OCI-LY1 (cell line): Measurements from ENCODE around the gene ANKRD45.
"Not testable (repeated sequence)": the region's sequence is repeated elsewhere in the genome, so short reads cannot be mapped to it uniquely, and the experiment has no call there.

Source experiments
- H2AFZ ChIP-seq: fragments of 200-600 bp; sonication (generic), shearing (Covaris generic); 2 replicates; pipeline ENCODE4 v1.6.0; 2014; ENCODE audit warnings: antibody characterized with exemption, mild to moderate bottlenecking, low read length
- H3F3A ChIP-seq: fragments of 200-600 bp; sonication (generic), shearing (Covaris generic); 2 replicates; pipeline ENCODE4 v1.6.0; 2014; ENCODE audit warnings: mild to moderate bottlenecking, antibody characterized with exemption, low read length, moderate library complexity; ENCODE audit not compliant: insufficient read depth
- H3K27ac ChIP-seq: fragments of 200-600 bp; sonication (generic); 2 replicates; pipeline ENCODE4 v1.5.1; 2014; ENCODE audit warnings: low read length, mixed run types, mild to moderate bottlenecking, low read depth; ENCODE audit not compliant: poor library complexity, severe bottlenecking
- H3K27me3 ChIP-seq: fragments of 200-600 bp; sonication (generic); 2 replicates; pipeline ENCODE4 v1.6.0; 2014; ENCODE audit warnings: antibody characterized with exemption, mild to moderate bottlenecking, low read length, moderate library complexity; ENCODE audit not compliant: insufficient read depth
- H3K36me3 ChIP-seq: fragments of 200-600 bp; sonication (generic); 2 replicates; pipeline ENCODE4 v1.6.1; 2014; ENCODE audit warnings: mild to moderate bottlenecking, antibody characterized with exemption, low read length, moderate library complexity, mixed read lengths; ENCODE audit not compliant: insufficient read depth
- H3K4me1 ChIP-seq: fragments of 200-600 bp; sonication (generic); 2 replicates; pipeline ENCODE4 v1.5.1; 2014; ENCODE audit warnings: mild to moderate bottlenecking, low read length, moderate library complexity; ENCODE audit not compliant: insufficient read depth, severe bottlenecking
- H3K4me2 ChIP-seq: fragments of 200-600 bp; sonication (generic), shearing (Covaris generic); 2 replicates; pipeline ENCODE4 v1.6.1; 2014; ENCODE audit warnings: low read length
- H3K4me3 ChIP-seq: fragments of 200-600 bp; sonication (generic); 2 replicates; pipeline ENCODE4 v1.5.1; 2014; ENCODE audit warnings: low read length, low read depth, mild to moderate bottlenecking, mixed read lengths; ENCODE audit not compliant: poor library complexity, severe bottlenecking
- H3K79me2 ChIP-seq: fragments of 200-600 bp; shearing (Covaris generic); 2 replicates; pipeline ENCODE4 v1.6.1; 2016; ENCODE audit warnings: mixed run types, low read length, mixed read lengths; ENCODE audit not compliant: insufficient read depth
- H3K9ac ChIP-seq: fragments of 200-600 bp; sonication (generic), shearing (Covaris generic); 2 replicates; pipeline ENCODE4 v1.6.1; 2014; ENCODE audit warnings: mild to moderate bottlenecking, low read length, mixed read lengths
- H3K9me2 ChIP-seq: fragments of 200-600 bp; sonication (generic), shearing (Covaris generic); 2 replicates; pipeline ENCODE4 v1.6.1; 2014; ENCODE audit warnings: low read depth, mild to moderate bottlenecking, low read length, mixed read lengths
- H3K9me3 ChIP-seq: fragments of 200-600 bp; shearing (Covaris generic); 2 replicates; pipeline ENCODE4 v1.6.1; 2014; ENCODE audit warnings: low read length, mixed read lengths
- H4K20me1 ChIP-seq: fragments of 200-600 bp; sonication (generic), shearing (Covaris generic); 2 replicates; pipeline ENCODE4 v1.6.0; 2016; ENCODE audit warnings: mild to moderate bottlenecking, low read length; ENCODE audit not compliant: insufficient read depth
- EZH2 ChIP-seq: fragments of 200-600 bp; sonication (generic), shearing (Covaris generic); IDR thresholded peaks from 2 replicates; pipeline ENCODE4 v1.8.0; 2017; ENCODE audit warnings: borderline replicate concordance, mixed run types, mild to moderate bottlenecking, antibody characterized with exemption, low read length, moderate library complexity, mixed read lengths
- TF ChIP-seq, protein P1 (sequence below): fragments of 200-600 bp; sonication (generic), shearing (Covaris generic); IDR thresholded peaks from 2 replicates; pipeline ENCODE4 v1.5.1; 2017; ENCODE audit warnings: mild to moderate bottlenecking, antibody characterized with exemption, low read length, moderate library complexity, mixed read lengths

Gene ANKRD45

DNA sequence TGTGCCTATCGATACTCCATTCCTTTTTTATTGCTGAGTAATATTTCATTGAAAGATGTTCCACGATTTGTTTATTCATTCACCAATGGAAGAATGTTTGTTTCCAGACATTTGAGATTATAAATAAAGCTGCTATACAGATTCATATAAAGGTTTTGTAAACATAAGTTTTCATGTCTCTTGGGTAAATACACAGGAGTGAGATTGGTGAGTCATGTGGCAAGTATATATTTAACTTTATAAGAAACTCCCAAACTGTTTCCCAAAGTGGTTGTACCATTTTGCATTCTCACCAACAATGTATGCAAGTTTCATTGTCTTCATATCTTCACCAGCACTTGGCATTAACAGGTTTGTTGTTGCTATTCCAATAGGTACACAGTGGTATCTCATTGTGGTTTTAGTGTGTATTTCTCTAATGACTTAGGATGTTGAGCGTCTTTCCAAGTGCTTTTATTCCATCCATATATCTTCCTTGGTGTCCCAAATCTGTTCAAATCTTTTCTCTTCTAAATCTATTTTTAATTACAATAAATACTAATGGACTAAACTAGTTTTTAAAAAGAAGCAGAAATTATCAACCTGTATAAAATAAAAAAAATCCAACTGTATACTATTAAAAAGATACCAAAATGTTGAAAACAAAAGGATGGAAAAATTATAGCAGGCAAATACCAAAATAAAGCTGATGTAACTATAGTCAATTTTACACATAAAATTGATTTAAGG is 73.4 kb downstream of the ANKRD45 start:
- no peaks in the 10 kb centered on the region for H3K9me3 ChIP-seq
- H3K9me2 ChIP-seq = no peaks in the 10 kb centered on the region
- no peaks in the 10 kb centered on the region for H4K20me1 ChIP-seq
- H3K79me2 ChIP-seq = no peaks in the 10 kb centered on the region
- no peaks in the 10 kb centered on the region for H3K4me1 ChIP-seq
- TF ChIP-seq, protein P1, sequence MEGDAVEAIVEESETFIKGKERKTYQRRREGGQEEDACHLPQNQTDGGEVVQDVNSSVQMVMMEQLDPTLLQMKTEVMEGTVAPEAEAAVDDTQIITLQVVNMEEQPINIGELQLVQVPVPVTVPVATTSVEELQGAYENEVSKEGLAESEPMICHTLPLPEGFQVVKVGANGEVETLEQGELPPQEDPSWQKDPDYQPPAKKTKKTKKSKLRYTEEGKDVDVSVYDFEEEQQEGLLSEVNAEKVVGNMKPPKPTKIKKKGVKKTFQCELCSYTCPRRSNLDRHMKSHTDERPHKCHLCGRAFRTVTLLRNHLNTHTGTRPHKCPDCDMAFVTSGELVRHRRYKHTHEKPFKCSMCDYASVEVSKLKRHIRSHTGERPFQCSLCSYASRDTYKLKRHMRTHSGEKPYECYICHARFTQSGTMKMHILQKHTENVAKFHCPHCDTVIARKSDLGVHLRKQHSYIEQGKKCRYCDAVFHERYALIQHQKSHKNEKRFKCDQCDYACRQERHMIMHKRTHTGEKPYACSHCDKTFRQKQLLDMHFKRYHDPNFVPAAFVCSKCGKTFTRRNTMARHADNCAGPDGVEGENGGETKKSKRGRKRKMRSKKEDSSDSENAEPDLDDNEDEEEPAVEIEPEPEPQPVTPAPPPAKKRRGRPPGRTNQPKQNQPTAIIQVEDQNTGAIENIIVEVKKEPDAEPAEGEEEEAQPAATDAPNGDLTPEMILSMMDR = no peak
- TF ChIP-seq EZH2 = no peak
- no peaks in the 10 kb centered on the region for H3K36me3 ChIP-seq
- no peak overlapping the region for H3K9ac ChIP-seq
- no peaks in the 10 kb centered on the region for H3F3A ChIP-seq
- H3K27ac ChIP-seq = no peak overlapping the region
- no peak overlapping the region for H3K4me3 ChIP-seq
- no peak overlapping the region for H2AFZ ChIP-seq
- no peak overlapping the region for H3K4me2 ChIP-seq
- no peaks in the 10 kb centered on the region for H3K27me3 ChIP-seq

DNA sequence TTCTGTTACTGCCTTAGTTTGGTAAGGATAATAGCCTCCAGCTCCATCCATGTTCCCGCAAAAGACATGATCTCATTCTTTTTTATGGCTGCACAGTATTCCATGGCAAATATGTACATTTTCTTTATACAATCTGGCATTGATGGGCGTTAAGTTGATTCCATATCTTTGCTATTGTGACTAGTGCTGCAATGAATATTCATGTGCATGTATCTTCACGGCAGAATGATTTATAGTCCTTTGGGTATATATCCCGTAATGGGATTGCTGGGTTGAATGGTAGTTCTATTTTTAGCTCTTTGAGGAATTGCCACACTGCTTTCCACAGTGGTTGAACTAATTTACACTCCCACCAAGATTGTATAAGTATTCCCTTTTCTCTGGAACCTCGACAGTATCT is 78.5 kb downstream of the ANKRD45 start:
- not testable (repeated sequence) for H3K27ac ChIP-seq, H3K4me1 ChIP-seq, H2AFZ ChIP-seq, H3K4me3 ChIP-seq, H4K20me1 ChIP-seq, H3K36me3 ChIP-seq, H3K9me2 ChIP-seq, H3K79me2 ChIP-seq, H3F3A ChIP-seq, H3K9ac ChIP-seq, H3K27me3 ChIP-seq, H3K4me2 ChIP-seq, H3K9me3 ChIP-seq

DNA sequence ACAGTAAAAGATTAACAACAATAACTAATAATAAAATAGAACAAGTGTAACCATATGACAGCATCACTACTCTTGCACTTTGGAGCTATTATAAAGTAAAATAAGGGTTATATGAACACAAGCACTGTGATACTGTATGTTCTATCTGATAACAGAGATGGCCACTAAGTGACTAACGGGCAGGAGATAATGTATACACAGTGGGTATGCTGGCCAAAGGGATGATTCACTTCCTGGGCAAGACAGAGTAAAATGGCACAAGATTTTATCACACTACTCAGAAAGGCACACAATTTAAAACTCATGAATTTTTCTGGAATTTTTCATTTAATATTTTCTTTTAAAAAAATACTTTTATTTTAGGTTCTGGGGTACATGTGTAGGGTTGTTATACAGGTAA is 79.1 kb downstream of the ANKRD45 start:
- no peak overlapping the region for H3K9ac ChIP-seq
- H3K9me3 ChIP-seq = no peaks in the 10 kb centered on the region
- TF ChIP-seq, protein P1 = no peak
- TF ChIP-seq EZH2 = no peak
- H3K4me3 ChIP-seq = no peak overlapping the region
- no peak overlapping the region for H3K4me2 ChIP-seq
- no peak overlapping the region for H2AFZ ChIP-seq
- no peaks in the 10 kb centered on the region for H3F3A ChIP-seq
- no peaks in the 10 kb centered on the region for H3K4me1 ChIP-seq
- H3K36me3 ChIP-seq = no peaks in the 10 kb centered on the region
- H3K79me2 ChIP-seq = no peaks in the 10 kb centered on the region
- H3K27me3 ChIP-seq = no peaks in the 10 kb centered on the region
- no peak overlapping the region for H3K27ac ChIP-seq
- H3K9me2 ChIP-seq = no peaks in the 10 kb centered on the region
- H4K20me1 ChIP-seq = no peaks in the 10 kb centered on the region

DNA sequence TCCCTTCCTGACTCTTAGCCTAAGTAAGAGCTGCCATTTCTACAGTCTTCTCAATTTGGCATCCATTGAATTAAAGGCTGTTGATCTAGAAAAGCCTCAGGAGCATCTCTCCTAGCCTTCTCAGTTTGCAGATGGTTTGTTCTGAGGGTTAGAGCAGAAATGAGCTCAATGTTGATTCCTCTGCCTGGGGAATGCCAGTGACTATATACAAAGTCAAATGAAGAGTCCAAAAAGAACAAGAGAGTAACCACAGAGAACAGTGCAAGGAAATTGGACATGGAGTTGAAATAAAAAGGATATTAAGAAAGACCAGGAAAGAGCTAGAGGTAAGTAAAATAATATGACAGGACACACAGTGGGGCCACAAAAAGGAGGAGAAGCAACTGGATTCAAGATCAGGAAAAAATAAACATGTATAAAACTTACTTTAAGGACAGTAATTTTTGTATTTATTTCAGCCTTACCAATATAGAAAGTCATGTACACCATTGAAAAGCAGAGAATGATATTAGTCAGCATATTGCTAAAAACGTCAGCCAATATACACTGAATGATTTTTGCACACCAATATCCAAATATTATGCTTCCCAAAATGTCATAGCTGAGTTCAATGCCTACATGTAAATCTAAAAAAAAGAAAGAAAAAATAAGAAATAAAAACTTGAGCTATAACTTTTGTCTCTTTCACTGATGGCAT is 88.1 kb downstream of the ANKRD45 start:
- Histone ChIP-seq H2AFZ (no peak overlapping the region), H3K79me2 (no peaks in the 10 kb centered on the region), H4K20me1 (no peaks in the 10 kb centered on the region), H3K9me3 (no peaks in the 10 kb centered on the region), H3K9ac (no peak overlapping the region), H3K27me3 (no peaks in the 10 kb centered on the region), H3K9me2 (no peaks in the 10 kb centered on the region), H3K27ac (no peak overlapping the region), H3K4me2 (no peak overlapping the region), H3K36me3 (no peaks in the 10 kb centered on the region), H3K4me1 (no peaks in the 10 kb centered on the region), H3K4me3 (no peak overlapping the region), H3F3A (no peaks in the 10 kb centered on the region)
- TF ChIP-seq, protein P1 = no peak
- TF ChIP-seq EZH2 = no peak
